Left lung (tissue), 10 donors: ENCODE results near the gene PA2G4. TPM values are rescaled to one million over a fixed set of nuclear protein-coding genes. Genes with fewer than 3 reads are reported as not detected.

Experiments used
- ATAC-seq: fragments of 200-7000 bp; cut with Tn5 transposase; one replicate; pipeline ENCODE4 v1.9.1; 2020; ENCODE audit warnings: moderate library complexity
- DNase-seq, 4 donors: peaks; one replicate each; pipeline ENCODE4 v3.0.0-alpha.2; 2013 to 2020
- H3K27ac ChIP-seq, 2 donors: fragments of 200-600 bp; sonication (generic) in 1 of 2; one replicate each; pipeline versions ENCODE4 v1.5.0 to v1.8.0; 2020 to 2021
- H3K27me3 ChIP-seq, 2 donors: fragments of 200-600 bp; sonication (generic) in 1 of 2; one replicate each; pipeline versions ENCODE4 v1.5.0 to v1.8.0; 2020 to 2021
- H3K36me3 ChIP-seq, 2 donors: fragments of 200-600 bp; sonication (generic) in 1 of 2; one replicate each; pipeline versions ENCODE4 v1.5.0 to v1.8.0; 2020 to 2021
- H3K4me1 ChIP-seq, 2 donors: fragments of 200-600 bp; one replicate each; pipeline ENCODE4 v1.8.0; 2021
- H3K4me3 ChIP-seq, 2 donors: fragments of 200-600 bp; sonication (generic) in 1 of 2; one replicate each; pipeline versions ENCODE4 v1.5.0 to v1.8.0; 2020 to 2021; ENCODE audit warnings: mild to moderate bottlenecking in 1 of 2
- H3K9me3 ChIP-seq, 2 donors: fragments of 200-600 bp; sonication (generic) in 1 of 2; one replicate each; pipeline versions ENCODE4 v1.5.0 to v1.8.0; 2020 to 2021
- intact Hi-C, 2 donors: fragments of 100-400 bp; cut with DNase I; formaldehyde crosslinking; loops; one replicate each; pipeline versions ENCODE4 v1.11.2 to v1.14.2; 2022
- polyA plus RNA-seq, 6 donors: library from polyadenylated mRNA; unstranded; fragments of 120-200 nt; gene quantifications; one replicate each; pipeline ENCODE4 v1.2.1, GENCODE V29; 2013; ENCODE audit not compliant: insufficient read length in 6 of 6
- total RNA-seq, 2 donors: library from RNA; stranded (reverse); fragmentation: NEBNext Ultra II Directional; extraction: Animal tissue kit (Norgen Biotek cat#: 25700); gene quantifications; one replicate each; pipeline ENCODE4 v1.2.1, GENCODE V29; 2021
- TF ChIP-seq, protein P1 (sequence below), 2 donors: fragments of 200-600 bp; sonication (generic) in 1 of 2; IDR thresholded peaks; one replicate each; pipeline versions ENCODE4 v1.5.0 to v1.8.0; 2021; ENCODE audit warnings: antibody characterized with exemption in 2 of 2
- donor health status: DM: no; HTN: yes; CAD: no.
- donor health status: DM: no; HTN: no; CAD: no.

The PA2G4 gene
- total and polyA plus RNA-seq, 8 donors: 62.0 to 151 (median 130) TPM

DNA sequence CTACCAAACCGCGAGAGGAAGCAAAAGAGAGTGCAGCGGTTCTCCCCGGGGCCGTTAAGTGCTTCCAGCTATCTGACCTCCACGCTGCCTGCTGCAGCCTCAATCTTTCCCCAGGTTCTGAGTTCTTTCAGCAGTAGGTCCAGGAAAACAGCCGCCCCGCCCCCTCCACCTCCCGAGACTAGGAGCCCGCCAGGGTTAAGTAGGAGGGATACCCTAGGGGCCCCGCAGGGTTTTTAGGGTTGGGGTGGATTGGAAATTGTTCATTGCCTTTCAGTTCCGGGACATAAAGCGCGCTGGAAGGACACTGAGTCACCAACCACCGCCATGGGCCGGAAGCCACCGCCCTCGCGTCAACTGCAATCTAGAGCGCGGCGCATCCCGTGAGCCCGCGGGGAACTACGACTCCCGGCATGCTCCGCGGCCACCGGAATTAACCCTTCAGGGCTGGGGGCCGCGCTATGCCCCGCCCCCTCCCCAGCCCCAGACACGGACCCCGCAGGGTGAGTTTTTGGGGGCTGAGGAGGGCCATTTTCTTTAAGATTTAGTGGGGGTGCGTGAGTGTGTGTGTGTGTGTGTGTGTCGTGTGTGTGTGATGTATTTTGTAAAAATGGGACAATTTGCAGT, 47.9 kb downstream of the PA2G4 start, which contains the start of gene MYL6B:
Gene MYL6B, plus strand, starts transcription at position 456 of the 624 bp plus-strand sequence. CDS start 1,332 bp downstream, outside the sequence.
- Histone ChIP-seq H3K4me3 (peak within 1 kb of the TSS; percentile 68 to 79), H3K36me3 (no peaks in the 10 kb centered on the region), H3K27ac (peak within 1 kb of the TSS; percentile 97), H3K4me1 (peaks cover 5 to 38% of the 10 kb centered on the region in 2 donors), H3K27me3 (no peaks in the 10 kb centered on the region), H3K9me3 (no peaks in the 10 kb centered on the region)
- TF ChIP-seq, protein P1, sequence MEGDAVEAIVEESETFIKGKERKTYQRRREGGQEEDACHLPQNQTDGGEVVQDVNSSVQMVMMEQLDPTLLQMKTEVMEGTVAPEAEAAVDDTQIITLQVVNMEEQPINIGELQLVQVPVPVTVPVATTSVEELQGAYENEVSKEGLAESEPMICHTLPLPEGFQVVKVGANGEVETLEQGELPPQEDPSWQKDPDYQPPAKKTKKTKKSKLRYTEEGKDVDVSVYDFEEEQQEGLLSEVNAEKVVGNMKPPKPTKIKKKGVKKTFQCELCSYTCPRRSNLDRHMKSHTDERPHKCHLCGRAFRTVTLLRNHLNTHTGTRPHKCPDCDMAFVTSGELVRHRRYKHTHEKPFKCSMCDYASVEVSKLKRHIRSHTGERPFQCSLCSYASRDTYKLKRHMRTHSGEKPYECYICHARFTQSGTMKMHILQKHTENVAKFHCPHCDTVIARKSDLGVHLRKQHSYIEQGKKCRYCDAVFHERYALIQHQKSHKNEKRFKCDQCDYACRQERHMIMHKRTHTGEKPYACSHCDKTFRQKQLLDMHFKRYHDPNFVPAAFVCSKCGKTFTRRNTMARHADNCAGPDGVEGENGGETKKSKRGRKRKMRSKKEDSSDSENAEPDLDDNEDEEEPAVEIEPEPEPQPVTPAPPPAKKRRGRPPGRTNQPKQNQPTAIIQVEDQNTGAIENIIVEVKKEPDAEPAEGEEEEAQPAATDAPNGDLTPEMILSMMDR (IDR thresholded peaks at IDR 0.05): no peak
- ATAC-seq (peak; percentile 97), DNase-seq (peak; percentile 89 to 97 (median 94))
- intact Hi-C loops: no loop called here

DNA sequence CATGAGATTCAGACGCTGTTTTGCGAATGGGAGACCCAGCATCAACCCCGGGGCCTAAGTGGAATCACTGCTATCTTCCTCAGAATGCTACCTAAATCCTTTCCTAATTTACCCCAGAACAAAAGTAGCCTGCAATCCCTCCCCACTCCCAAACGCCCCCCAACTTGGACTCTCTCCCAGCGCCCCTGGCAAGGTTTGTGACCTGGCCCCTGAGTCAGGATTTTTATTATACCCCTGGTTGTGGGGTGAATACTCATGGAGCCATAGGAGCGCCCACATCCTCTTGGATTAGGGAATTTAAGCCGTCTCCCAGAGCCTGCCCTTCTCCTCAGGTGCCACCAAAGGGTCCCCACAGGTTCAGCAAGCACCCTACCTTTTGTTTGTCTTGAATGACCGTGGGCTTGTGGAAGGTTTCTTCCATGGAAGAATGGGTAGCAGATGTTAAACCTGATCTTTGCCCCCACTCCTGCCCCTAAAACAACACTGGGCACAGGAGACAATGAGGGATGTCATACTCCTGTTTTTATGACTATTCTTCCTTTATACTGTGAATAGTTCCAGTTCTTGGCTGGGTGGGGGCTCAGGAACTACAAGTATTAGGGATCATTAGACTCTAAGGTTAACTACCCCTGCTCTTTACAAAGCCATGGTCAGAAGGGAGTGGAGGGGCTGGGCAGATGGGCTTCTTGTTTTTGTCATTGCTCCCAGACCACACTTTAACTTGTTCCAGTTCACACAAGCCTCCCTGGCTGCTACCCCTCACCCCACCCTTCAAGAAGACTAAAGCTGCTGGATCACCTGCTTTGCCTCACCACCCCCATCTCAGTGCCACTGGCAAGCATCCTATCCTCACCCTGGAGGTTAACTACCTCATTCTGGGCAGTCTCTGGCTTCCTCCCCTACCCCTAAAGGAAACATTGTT, 48.7 kb downstream of the PA2G4 start:
- Histone ChIP-seq H3K27me3 (no peaks in the 10 kb centered on the region), H3K9me3 (no peaks in the 10 kb centered on the region), H3K36me3 (no peaks in the 10 kb centered on the region), H3K4me3 (peak overlapping the region; percentile 68 to 79), H3K27ac (peak overlapping the region; percentile 97), H3K4me1 (peaks cover 5 to 35% of the 10 kb centered on the region in 2 donors)
- DNase-seq (no peak), ATAC-seq (no peak)
- TF ChIP-seq, protein P1 (IDR thresholded peaks at IDR 0.05): no peak
- intact Hi-C loops: no loop called here

DNA sequence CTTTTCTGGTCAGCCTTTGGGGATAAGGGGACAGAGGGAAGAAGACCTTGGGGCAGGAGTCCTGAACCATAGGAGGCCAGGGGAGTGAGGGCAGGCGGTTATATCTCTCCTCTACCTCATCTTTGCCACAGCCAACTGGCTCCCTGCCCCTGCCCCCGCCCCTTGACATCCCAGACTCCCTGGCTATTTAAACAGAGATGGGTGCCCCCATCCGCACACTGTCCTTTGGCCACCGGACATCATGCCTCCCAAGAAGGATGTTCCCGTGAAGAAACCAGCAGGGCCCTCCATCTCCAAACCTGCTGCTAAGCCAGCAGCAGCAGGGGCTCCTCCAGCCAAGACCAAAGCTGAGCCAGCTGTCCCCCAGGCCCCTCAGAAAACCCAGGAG, 49.3 kb downstream of the PA2G4 start:
- intact Hi-C loops: no loop called here
- H3K4me3 ChIP-seq: no peak overlapping the region
- no peaks in the 10 kb centered on the region for H3K9me3 ChIP-seq
- peaks cover 5 to 35% of the 10 kb centered on the region in 2 donors for H3K4me1 ChIP-seq
- TF ChIP-seq, protein P1 (IDR thresholded peaks at IDR 0.05): no peak
- no peaks in the 10 kb centered on the region for H3K27me3 ChIP-seq
- ATAC-seq (no peak), DNase-seq (no peak)
- no peak overlapping the region for H3K27ac ChIP-seq
- H3K36me3 ChIP-seq: no peaks in the 10 kb centered on the region

DNA sequence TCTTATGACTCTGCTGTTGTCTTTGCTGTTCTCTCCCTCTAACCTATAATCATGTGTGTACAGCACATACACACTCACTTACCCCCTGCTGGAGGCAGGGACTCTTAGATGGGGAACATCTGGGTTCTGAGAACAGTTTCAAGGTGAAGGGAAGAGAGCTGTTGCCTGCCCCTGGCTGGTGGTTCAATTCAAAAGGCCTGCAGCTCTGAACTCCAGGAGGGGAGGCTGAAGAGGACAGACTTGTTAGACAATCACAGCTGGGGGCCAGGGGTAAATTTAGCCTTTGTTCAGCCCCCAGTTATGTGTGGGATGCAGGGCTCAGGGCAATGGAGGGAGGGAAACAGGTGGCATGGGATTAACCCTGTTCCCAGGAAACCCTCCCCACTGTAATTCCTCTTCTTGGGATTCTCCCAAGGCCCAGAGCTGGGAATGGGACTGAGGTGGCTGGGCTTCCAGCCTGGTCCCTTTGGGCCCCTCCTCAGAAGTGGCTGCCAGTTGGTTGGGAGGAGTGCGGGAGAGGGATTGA, 50.0 kb downstream of the PA2G4 start:
- Histone ChIP-seq H3K4me3 (no peak overlapping the region), H3K4me1 (peaks cover 5 to 36% of the 10 kb centered on the region in 2 donors), H3K9me3 (no peaks in the 10 kb centered on the region), H3K27me3 (no peaks in the 10 kb centered on the region), H3K27ac (no peak overlapping the region), H3K36me3 (no peaks in the 10 kb centered on the region)
- TF ChIP-seq, protein P1 (IDR thresholded peaks at IDR 0.05): no peak
- ATAC-seq: no peak
- intact Hi-C loops: no loop called here
- DNase-seq: no peak

DNA sequence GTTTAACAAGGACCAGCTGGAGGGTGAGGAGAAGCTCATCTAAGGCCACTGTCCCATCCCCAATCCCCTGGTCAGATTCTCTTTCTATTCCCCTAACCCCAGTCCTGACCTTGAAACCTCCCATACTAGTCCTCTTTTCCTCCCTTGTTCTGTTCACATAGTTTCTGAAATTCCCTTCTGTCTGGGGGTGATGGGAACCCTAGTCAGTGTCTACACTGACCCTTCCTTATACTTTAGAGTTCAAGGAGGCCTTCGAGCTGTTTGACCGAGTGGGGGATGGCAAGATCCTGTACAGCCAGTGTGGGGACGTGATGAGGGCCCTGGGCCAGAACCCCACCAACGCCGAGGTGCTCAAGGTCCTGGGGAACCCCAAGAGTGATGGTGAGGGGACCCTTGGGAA, 50.5 kb downstream of the PA2G4 start:
- ATAC-seq (no peak), DNase-seq (no peak)
- Histone ChIP-seq H3K27ac (no peak overlapping the region), H3K36me3 (peaks cover 0 to 5% of the 10 kb centered on the region in 2 donors), H3K4me1 (peaks cover 9 to 42% of the 10 kb centered on the region in 2 donors), H3K4me3 (no peak overlapping the region), H3K27me3 (no peaks in the 10 kb centered on the region), H3K9me3 (no peaks in the 10 kb centered on the region)
- intact Hi-C loops: no loop called here
- TF ChIP-seq, protein P1 (IDR thresholded peaks at IDR 0.05): no peak
